Lower leg skin (tissue), 3 donors: ENCODE data around the gene ANO10.

Experiments used
- CTCF ChIP-seq, 3 donors: fragments of 450-650 bp; IDR thresholded peaks; one replicate each; pipeline ENCODE4 v1.5.1; 2016; ENCODE audit warnings: antibody characterized with exemption in 3 of 3, mild to moderate bottlenecking in 3 of 3, moderate library complexity in 2 of 3
- POLR2A ChIP-seq, 2 donors: fragments of 450-650 bp; IDR thresholded peaks; one replicate each; pipeline ENCODE4 v1.6.1; 2016 to 2017; ENCODE audit warnings: antibody characterized with exemption in 2 of 2, mild to moderate bottlenecking in 1 of 2, moderate library complexity in 1 of 2

- TF ChIP-seq CTCF (IDR thresholded peaks at IDR 0.05) (no peak), POLR2A (IDR thresholded peaks at IDR 0.05) (no peak)
These were observed 156.7 kb downstream of the ANO10 start for GRCh38 chr3:43465109-43465508.
